Stimulated activated CD4-positive, alpha-beta T cell treated with anti-CD3 and anti-CD28 coated beads, Interleukin-2, amount 100 ng/mL, for 4 hours (primary cell): ENCODE results near the gene CYYR1.

ENCODE experiments used
- DNase-seq: peaks from one replicate; pipeline ENCODE4 v3.0.0-alpha.2; 2020; ENCODE audit warnings: low read depth

Gene CYYR1

GRCh38 chr21:26433386-26433785 is 139.7 kb downstream of the CYYR1 start:
- DNase-seq: no peak

DNA sequence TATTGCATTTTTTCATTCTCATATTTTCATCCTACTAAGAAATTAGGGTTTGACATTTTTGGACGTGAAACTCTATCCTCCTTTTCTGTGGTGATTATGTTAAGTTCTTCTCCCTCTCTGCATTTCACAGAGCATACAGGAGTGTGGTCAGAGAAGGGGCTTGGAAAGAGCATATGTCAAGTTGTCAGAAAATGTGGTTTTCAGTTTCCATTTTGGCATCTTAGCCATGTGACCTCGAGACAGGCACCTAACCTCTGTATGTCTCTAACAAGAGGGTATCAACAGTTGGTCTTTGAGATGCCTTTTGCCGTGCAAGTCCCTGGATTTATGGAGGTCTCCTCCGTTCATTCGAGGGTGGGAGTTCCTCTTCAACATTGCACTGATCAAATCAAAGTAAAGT is 140.7 kb downstream of the CYYR1 start:
- no peak for DNase-seq

DNA sequence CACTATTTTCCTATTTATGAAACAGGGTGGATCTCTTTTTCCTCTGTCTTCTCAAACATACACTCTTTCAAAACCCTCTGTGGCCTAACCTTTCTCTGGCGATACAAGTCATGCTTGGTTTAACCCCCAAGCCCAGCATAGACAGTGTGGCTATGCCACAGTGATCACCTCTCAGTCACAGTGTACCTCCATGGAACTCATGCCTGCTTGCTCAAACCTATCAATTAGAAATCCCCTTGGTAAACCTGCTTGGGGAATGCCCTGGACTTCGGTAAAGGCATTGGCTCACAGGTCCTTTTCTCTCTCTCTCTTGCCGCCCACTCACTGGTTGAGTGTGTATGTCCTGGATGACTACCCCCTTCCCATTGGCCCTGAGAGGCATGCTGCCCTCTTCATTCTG is 147.5 kb downstream of the CYYR1 start:
- no peak for DNase-seq

DNA sequence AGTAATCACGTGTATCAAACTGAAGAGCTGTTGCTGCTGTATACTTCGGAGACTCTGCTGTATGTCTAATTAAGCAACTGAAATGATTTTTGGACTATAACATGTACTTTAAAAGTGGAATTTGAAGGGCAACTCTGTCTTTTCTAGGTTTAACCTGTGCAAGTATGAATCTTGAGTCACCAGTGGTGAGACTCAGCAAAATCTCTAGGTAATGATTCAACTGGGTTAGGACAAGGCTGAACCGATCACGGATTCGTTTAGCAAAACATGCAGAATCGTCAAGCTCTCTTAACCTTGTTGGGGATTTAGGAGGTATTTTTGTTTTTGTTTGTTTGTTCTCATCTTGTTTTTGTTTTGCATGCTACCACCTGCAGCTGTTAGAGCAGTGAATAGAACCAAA is 149.6 kb downstream of the CYYR1 start:
- no peak for DNase-seq

DNA sequence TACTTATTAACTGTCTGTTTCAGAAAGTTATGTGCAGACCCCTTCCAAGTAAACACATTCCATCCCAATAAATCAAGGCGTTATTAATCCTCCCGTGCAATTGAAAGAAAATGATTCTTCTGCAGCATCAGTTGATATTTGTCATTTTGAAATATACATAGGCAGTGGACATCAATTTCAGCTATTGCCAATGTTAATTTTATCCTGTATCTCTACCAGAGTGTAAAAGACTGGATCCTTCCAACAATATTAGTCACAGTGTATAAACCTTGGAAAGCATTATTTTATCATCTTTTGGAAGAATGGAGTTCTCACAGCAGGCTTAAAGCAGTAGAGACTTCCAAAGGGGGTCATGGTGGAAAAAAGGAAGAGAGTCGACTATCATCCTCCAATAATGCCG is 150.4 kb downstream of the CYYR1 start:
- no peak for DNase-seq

DNA sequence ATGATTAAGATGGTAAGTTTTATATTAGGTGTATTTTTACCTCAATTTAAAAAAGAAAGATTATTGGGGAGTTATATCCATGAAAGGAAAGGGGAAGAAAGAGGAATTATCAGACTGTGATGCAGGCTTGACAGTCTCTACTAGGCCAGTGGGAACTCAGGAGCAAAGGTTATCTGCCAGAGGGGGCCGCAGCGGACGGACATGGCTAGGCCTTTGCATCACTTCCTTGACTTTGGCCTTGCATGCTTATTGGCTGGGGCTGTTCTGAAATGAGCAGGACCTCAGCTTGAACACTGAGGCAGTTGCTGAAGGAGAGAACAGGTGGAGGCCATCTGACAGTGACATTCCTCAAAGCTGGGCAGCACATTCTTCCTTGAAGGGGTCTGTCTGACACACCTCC is 150.9 kb downstream of the CYYR1 start:
- DNase-seq: no peak

GRCh38 chr21:26421724-26422123 is 151.4 kb downstream of the CYYR1 start:
- no peak for DNase-seq
